SJSA1 (cell line): ENCODE data around the gene GAB2. TPM values are rescaled to one million over a fixed set of nuclear protein-coding genes. Genes with fewer than 3 reads are reported as not detected.
"Not testable (repeated sequence)": the region's sequence is repeated elsewhere in the genome, so short reads cannot be mapped to it uniquely, and the experiment has no call there.

Experiments
- DNase-seq, 2 experiments: peaks; one replicate each; pipeline ENCODE4 v3.0.0-alpha.2; 2015 to 2020; ENCODE audit warnings: low spot score in 2 of 2, low read depth in 1 of 2
- H3K27ac ChIP-seq: fragments of 250-450 bp; sonication (Bioruptor Pico); 2 replicates; pipeline ENCODE4 v1.5.1; 2020; ENCODE audit warnings: mild to moderate bottlenecking, moderate library complexity
- H3K27me3 ChIP-seq: fragments of 250-450 bp; sonication (Bioruptor Pico); replicated peaks from 2 replicates; pipeline ENCODE4 v1.5.1; 2020; ENCODE audit warnings: mild to moderate bottlenecking, moderate library complexity
- H3K36me3 ChIP-seq: fragments of 250-450 bp; sonication (Bioruptor Pico); 2 replicates; pipeline ENCODE4 v1.5.1; 2020; ENCODE audit warnings: mild to moderate bottlenecking
- H3K4me1 ChIP-seq: fragments of 250-450 bp; sonication (Bioruptor Pico); replicated peaks from 2 replicates; pipeline ENCODE4 v1.6.1; 2021; ENCODE audit warnings: mild to moderate bottlenecking
- H3K4me3 ChIP-seq: fragments of 250-450 bp; sonication (Bioruptor Pico); 2 replicates; pipeline ENCODE4 v1.5.1; 2020; ENCODE audit warnings: mild to moderate bottlenecking
- H3K9me3 ChIP-seq: fragments of 250-450 bp; sonication (Bioruptor Pico); replicated peaks from 2 replicates; pipeline ENCODE4 v1.5.1; 2020; ENCODE audit warnings: mild to moderate bottlenecking
- total RNA-seq: library from RNA; depleted of rRNA; stranded (reverse); fragments of >200 nt; shearing (Covaris generic); gene quantifications from 2 replicates; pipeline ENCODE4 v1.2.3, GENCODE V29; 2014

The GAB2 gene
- total RNA-seq, 1 experiment from 2014 or later, result 3.2 TPM

DNA sequence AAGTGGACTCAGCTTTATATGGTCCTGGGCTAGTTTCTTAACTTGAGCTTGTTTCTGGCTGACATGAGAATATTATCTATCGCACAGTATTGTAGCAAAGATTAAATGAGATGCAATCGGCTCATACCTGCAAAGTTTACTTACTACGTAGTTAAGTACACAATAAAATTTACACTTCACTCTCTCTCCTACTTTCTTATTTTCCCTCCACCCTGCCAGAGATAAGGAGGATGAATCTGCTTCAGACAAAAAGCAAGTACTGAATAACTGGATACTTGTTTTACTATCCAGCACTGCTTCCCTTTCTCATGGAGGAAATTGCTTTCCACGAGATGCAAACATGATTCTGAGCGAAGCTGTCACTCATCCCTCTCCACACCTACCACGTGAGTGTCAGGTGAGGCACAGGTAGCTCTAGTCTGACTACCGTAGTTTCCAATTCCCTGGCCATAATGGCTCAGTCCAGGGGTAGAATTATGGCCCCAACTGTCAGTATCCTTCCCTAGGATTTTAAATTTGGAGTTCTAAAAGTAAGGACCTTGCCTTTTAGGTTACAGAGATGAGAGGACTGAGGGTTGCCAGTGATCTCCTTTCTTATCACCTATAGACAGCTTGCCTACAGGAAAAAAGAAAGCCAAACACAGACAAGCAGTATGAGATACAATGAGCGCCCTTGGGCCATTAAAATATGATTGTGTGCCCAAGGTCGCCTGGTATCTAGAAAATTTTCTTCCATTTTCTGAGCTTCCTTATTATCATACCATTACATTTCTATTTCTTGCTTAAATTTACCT, 39.8 kb downstream of the GAB2 start:
- Histone ChIP-seq H3K9me3 (no peaks in the 10 kb centered on the region), H3K27me3 (no peaks in the 10 kb centered on the region)
- DNase-seq, result no peak

DNA sequence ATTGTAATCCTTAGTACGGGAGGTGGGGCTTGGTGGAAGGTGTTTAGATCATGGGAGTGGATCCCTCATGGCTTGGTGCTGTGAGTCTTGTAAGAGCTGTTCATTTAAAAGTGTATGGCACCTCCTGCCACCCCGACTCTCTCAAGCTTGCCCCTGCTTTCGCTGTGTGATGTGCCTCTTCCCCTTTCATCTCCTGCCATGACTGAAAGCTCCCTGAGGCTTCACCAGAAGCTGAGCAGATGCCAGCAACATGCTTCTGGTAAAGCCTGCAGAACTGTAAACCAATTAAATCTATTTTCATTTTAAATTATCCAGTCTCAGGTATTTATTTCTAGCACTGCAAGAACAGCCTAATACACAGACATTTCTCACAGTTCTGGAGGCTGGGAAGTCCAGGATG, 40.8 kb downstream of the GAB2 start:
- Histone ChIP-seq H3K9me3 (no peaks in the 10 kb centered on the region), H3K27me3 (no peaks in the 10 kb centered on the region), H3K4me3 (no peak overlapping the region), H3K4me1 (no peaks in the 10 kb centered on the region), H3K27ac (no peak overlapping the region), H3K36me3 (no peaks in the 10 kb centered on the region)
- no peak for DNase-seq

More for the DNA sequence above, 39.8 kb downstream of the GAB2 start:
- Histone ChIP-seq H3K36me3 (no peaks in the 10 kb centered on the region), H3K27ac (no peak overlapping the region), H3K4me1 (no peaks in the 10 kb centered on the region), H3K4me3 (no peak overlapping the region)

GRCh38 chr11:78374917-78375316, 42.7 kb downstream of the GAB2 start:
- Histone ChIP-seq H3K9me3 (no peaks in the 10 kb centered on the region), H3K27me3 (no peaks in the 10 kb centered on the region), H3K4me3 (no peak overlapping the region), H3K36me3 (no peaks in the 10 kb centered on the region), H3K27ac (no peak overlapping the region), H3K4me1 (no peaks in the 10 kb centered on the region)
- DNase-seq, result no peak

- Histone ChIP-seq H3K9me3 (no peaks in the 10 kb centered on the region), H3K27ac (no peak overlapping the region), H3K27me3 (no peaks in the 10 kb centered on the region), H3K36me3 (no peaks in the 10 kb centered on the region), H3K4me1 (no peaks in the 10 kb centered on the region), H3K4me3 (no peak overlapping the region)
- DNase-seq, result no peak
Observed at GRCh38 chr11:78373689-78374088, 43.9 kb downstream of the GAB2 start.

GRCh38 chr11:78372114-78372768, 45.4 kb downstream of the GAB2 start:
- DNase-seq, result no peak
- H3K27me3 ChIP-seq, result no peaks in the 10 kb centered on the region
- H3K36me3 ChIP-seq, result no peaks in the 10 kb centered on the region
- no peaks in the 10 kb centered on the region for H3K4me1 ChIP-seq
- no peak overlapping the region for H3K4me3 ChIP-seq
- no peaks in the 10 kb centered on the region for H3K9me3 ChIP-seq
- no peak overlapping the region for H3K27ac ChIP-seq

DNA sequence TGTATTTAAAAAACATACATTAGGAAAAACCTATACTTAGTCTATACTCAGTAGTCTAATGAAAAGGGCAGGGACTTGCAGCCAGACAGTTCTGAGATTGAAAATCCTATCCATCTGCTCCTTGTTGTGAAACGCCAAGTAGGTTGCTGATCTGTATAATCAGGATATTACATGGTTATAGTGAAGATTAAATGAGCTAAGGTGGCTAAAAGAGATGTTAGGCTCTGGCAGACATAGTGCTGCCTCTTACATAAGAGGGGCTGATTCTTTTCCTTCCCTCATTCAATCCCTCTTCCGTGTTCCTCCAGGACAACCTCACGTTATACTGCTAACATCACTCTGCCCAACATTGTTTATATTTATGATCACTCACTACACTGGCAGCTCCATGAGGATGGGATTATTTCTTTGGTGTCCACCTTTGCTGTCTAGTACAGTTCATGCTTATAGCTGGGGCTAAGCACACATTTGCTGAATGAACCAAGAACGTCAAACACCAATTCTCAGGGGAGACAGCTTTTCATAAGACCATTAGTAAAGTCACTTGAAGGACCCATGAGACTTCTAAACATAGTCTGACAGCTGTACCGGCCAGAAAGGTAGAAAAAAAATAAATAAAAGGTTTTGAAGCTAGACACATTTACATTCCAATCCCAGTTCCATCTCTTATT, 46.3 kb downstream of the GAB2 start:
- H3K4me3 ChIP-seq, result no peak overlapping the region
- no peak overlapping the region for H3K27ac ChIP-seq
- H3K9me3 ChIP-seq, result no peaks in the 10 kb centered on the region
- H3K36me3 ChIP-seq, result no peaks in the 10 kb centered on the region
- no peaks in the 10 kb centered on the region for H3K4me1 ChIP-seq
- H3K27me3 ChIP-seq, result no peaks in the 10 kb centered on the region
- no peak for DNase-seq

DNA sequence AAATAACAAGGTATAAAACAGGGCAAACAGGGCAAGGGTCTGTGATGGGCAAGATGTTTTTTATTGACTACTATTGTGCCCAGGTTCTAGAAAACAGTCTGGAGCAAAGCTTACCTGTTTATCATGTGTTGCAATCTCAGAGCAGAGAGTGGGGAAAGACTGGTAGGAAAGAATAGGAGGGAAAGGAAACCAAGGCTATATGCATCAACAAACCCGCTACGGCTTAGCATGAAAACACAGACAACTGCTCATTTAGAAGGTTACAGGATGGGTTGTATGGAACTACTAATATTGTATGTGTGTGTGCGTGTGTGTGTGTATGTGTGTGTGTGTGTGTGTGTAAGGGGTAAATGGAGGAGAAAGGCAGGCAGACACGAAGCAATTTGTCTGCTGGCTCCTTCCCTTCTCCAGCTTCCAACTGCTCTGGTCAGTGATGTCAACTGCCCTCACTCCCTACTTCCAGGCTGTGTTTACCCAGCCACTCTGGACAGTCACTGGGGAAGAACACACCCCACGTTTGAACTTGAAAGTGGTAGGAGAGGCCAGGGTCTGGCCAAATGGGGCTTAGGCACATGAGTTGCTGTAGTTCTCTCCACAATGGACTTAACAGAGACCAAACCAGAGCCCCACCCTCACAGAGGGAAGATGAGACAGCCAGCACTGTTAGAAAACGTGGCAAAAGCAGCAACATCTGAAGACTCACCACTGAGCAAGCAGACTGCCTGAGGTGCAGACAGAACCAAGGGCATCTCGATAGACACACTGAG, 47.0 kb downstream of the GAB2 start:
- no peaks in the 10 kb centered on the region for H3K36me3 ChIP-seq
- no peaks in the 10 kb centered on the region for H3K9me3 ChIP-seq
- H3K27me3 ChIP-seq, result no peaks in the 10 kb centered on the region
- no peak for DNase-seq
- H3K4me1 ChIP-seq, result peaks cover 6% of the 10 kb centered on the region
- no peak overlapping the region for H3K27ac ChIP-seq
- H3K4me3 ChIP-seq, result no peak overlapping the region

DNA sequence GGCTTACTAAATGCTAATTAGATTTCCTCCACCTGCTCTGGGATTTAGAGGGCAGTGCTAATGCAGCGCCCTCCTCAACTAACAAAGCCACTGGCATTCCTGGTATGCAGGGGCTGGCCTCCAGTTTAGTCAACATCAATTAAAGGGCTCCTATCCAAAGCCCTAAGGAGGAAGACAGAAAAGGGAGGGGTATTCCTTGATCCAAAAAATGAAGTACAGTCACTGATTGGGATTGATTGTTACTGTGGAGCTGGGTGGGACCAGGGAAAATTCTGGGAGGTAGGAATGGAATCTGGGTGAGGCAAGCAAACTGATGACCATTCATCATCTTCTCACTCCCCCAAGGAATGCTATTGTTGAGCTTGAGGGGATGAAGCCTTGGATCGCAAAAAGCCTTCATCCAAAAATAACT, 52.2 kb downstream of the GAB2 start:
- Histone ChIP-seq H3K4me3 (no peak overlapping the region), H3K9me3 (no peaks in the 10 kb centered on the region), H3K27me3 (no peaks in the 10 kb centered on the region), H3K27ac (no peak overlapping the region), H3K36me3 (no peaks in the 10 kb centered on the region), H3K4me1 (peaks cover 12% of the 10 kb centered on the region)
- DNase-seq, result peak; percentile 37 to 38

GRCh38 chr11:78364128-78364751, 53.4 kb downstream of the GAB2 start:
- no peak for DNase-seq
- no peaks in the 10 kb centered on the region for H3K9me3 ChIP-seq
- H3K36me3 ChIP-seq, result no peaks in the 10 kb centered on the region
- peaks cover 12% of the 10 kb centered on the region for H3K4me1 ChIP-seq
- H3K27me3 ChIP-seq, result no peaks in the 10 kb centered on the region
- H3K27ac ChIP-seq, result no peak overlapping the region
- H3K4me3 ChIP-seq, result no peak overlapping the region

GRCh38 chr11:78363024-78363619, 54.5 kb downstream of the GAB2 start:
- Histone ChIP-seq H3K9me3 (no peaks in the 10 kb centered on the region), H3K4me1 (peaks cover 12% of the 10 kb centered on the region), H3K27ac (no peak overlapping the region), H3K4me3 (no peak overlapping the region), H3K36me3 (no peaks in the 10 kb centered on the region), H3K27me3 (no peaks in the 10 kb centered on the region)
- DNase-seq, result no peak

GRCh38 chr11:78361228-78361627, 56.4 kb downstream of the GAB2 start:
- Histone ChIP-seq H3K27me3 (no peaks in the 10 kb centered on the region), H3K36me3 (no peaks in the 10 kb centered on the region), H3K9me3 (no peaks in the 10 kb centered on the region), H3K4me3 (no peak overlapping the region), H3K27ac (no peak overlapping the region), H3K4me1 (peaks cover 12% of the 10 kb centered on the region)
- no peak for DNase-seq

- no peaks in the 10 kb centered on the region for H3K4me1 ChIP-seq
- H3K4me3 ChIP-seq, result no peak overlapping the region
- no peak overlapping the region for H3K27ac ChIP-seq
- no peaks in the 10 kb centered on the region for H3K9me3 ChIP-seq
- H3K36me3 ChIP-seq, result no peaks in the 10 kb centered on the region
- DNase-seq, result no peak
- H3K27me3 ChIP-seq, result no peaks in the 10 kb centered on the region
Observed at GRCh38 chr11:78359921-78360320, 57.7 kb downstream of the GAB2 start.

DNA sequence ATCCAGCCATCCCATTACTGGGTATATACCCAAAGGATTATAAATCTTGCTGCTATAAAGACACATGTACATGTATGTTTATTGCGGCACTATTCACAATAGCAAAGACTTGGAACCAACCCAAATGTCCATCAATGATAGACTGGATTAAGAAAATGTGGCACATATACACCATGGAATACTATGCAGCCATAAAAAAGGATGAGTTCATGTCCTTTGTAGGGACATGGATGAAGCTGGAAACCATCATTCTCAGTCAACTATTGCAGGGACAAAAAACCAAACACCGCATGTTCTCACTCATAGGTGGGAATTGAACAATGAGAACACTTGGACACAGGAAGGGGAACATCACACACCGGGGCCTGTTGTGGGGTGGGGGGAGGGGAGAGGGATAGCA, 59.7 kb downstream of the GAB2 start:
- not testable (repeated sequence) for H3K36me3 ChIP-seq, DNase-seq, H3K27me3 ChIP-seq, H3K27ac ChIP-seq, H3K4me1 ChIP-seq, H3K4me3 ChIP-seq, H3K9me3 ChIP-seq
